CD4-positive, alpha-beta T cell treated with Interleukin-12 subunit alpha and Interleukin-12 subunit beta, for 1 hour (primary cell): ENCODE data around the gene NPR2.

Experiments used
- DNase-seq: peaks from one replicate; pipeline ENCODE4 v3.0.0-alpha.2; 2020

NPR2 gene

GRCh38 chr9:35834260-35835215 is 43.1 kb downstream of the NPR2 start:
- no peak for DNase-seq

GRCh38 chr9:35835216-35835632 is 43.8 kb downstream of the NPR2 start:
- no peak for DNase-seq

GRCh38 chr9:35835766-35836165 is 44.4 kb downstream of the NPR2 start:
- no peak for DNase-seq

GRCh38 chr9:35836595-35836994 is 45.2 kb downstream of the NPR2 start:
- DNase-seq: no peak

- DNase-seq: no peak
These were observed 48.5 kb downstream of the NPR2 start for GRCh38 chr9:35839926-35840325.

GRCh38 chr9:35840881-35841644 is 49.7 kb downstream of the NPR2 start:
- no peak for DNase-seq

- no peak for DNase-seq
These were observed 50.2 kb downstream of the NPR2 start for GRCh38 chr9:35841645-35841900.

- no peak for DNase-seq
These were observed 50.8 kb downstream of the NPR2 start for GRCh38 chr9:35842020-35842745.

- DNase-seq: no peak
These were observed 51.4 kb downstream of the NPR2 start for GRCh38 chr9:35842795-35843194.

GRCh38 chr9:35844628-35845270 is 53.4 kb downstream of the NPR2 start:
- DNase-seq: peak; percentile 54

- no peak for DNase-seq
These were observed 54.7 kb downstream of the NPR2 start for GRCh38 chr9:35845824-35846771.

GRCh38 chr9:35847792-35848572 is 56.6 kb downstream of the NPR2 start:
- DNase-seq: no peak

GRCh38 chr9:35852267-35852815 is 61.0 kb downstream of the NPR2 start:
- DNase-seq: no peak

- DNase-seq: no peak
These were observed 61.8 kb downstream of the NPR2 start for GRCh38 chr9:35852876-35853865.

- no peak for DNase-seq
These were observed 62.8 kb downstream of the NPR2 start for GRCh38 chr9:35854091-35854762.

- no peak for DNase-seq
These were observed 64.8 kb downstream of the NPR2 start for GRCh38 chr9:35856206-35856605.

GRCh38 chr9:35856882-35857281 is 65.5 kb downstream of the NPR2 start:
- no peak for DNase-seq

GRCh38 chr9:35858458-35858857 is 67.1 kb downstream of the NPR2 start:
- DNase-seq: no peak
